DMS114 treated with DMSO at 0.1 percent for 48 hours (cell line): ENCODE measurements around the gene PDE10A.

Source experiments
- DNase-seq: peaks from one replicate; lab custom pipeline; 2025; ENCODE audit not compliant: unreplicated experiment; lab: John Stamatoyannopoulos, UW

PDE10A gene

GRCh38 chr6:165656581-165657324 is 6.3 kb downstream of the PDE10A start:
- DNase-seq, result no peak

GRCh38 chr6:165655191-165655590 is 7.8 kb downstream of the PDE10A start:
- no peak for DNase-seq

GRCh38 chr6:165654144-165654543 is 8.9 kb downstream of the PDE10A start:
- DNase-seq, result no peak

- no peak for DNase-seq
Observed at GRCh38 chr6:165653607-165654006, 9.4 kb downstream of the PDE10A start.

GRCh38 chr6:165653196-165653595 is 9.8 kb downstream of the PDE10A start:
- no peak for DNase-seq

GRCh38 chr6:165652766-165653165 is 10.3 kb downstream of the PDE10A start:
- DNase-seq, result no peak

- DNase-seq, result no peak
Observed at GRCh38 chr6:165649166-165650137, 13.6 kb downstream of the PDE10A start.

GRCh38 chr6:165647041-165647440 is 16.0 kb downstream of the PDE10A start:
- no peak for DNase-seq

- DNase-seq, result no peak
Observed at GRCh38 chr6:165645919-165646318, 17.1 kb downstream of the PDE10A start.

DNA sequence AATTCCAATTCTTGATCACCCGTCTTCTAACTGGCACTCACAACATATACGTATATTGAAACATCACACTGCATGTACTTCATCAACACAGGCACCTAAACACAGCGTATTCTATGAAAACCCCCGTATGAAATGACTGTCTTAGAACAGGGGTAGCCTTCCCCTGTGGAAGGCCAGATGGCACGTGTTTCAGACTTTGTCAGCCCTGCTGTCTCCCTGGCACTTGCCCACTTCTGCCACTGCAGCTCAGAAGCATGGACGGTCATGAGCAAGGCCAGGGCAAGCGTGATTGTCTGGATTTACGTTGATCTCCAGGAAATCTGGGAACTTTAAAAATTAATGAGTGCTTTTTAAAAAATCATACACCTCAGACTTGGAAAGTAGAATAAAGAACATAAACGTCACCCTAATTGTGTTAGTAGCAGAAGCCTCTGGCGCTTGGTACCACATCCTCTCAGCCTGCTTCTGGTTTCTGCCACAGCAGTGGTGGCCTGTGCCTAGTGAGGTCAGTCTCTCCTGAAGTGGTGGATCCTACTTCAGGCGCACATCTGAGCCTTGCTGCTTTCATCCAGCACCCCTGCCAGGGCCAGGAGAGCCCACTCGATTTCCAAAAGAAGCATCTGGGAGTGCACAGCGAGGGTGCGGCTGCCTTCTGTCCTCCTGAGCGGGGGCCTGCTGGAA is 18.3 kb downstream of the PDE10A start:
- no peak for DNase-seq

DNA sequence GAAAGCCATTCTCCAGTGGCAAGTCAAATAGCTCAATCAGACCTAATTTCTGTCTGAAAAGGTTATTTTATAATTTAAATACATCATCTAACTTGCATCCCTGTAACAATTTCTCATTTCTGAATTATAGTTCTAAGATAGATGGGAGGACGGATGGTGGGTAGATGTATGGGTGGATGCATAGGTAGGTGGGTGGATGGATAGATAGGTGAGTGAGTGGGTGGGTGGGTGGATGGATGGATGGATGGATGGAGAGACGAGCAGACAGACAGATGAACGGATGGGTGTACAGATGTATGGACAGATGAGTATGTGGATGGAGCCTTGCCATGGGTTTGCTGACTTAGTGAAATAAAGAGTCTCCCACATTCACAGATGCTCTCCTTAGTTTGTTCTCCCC is 20.0 kb downstream of the PDE10A start:
- no peak for DNase-seq

DNA sequence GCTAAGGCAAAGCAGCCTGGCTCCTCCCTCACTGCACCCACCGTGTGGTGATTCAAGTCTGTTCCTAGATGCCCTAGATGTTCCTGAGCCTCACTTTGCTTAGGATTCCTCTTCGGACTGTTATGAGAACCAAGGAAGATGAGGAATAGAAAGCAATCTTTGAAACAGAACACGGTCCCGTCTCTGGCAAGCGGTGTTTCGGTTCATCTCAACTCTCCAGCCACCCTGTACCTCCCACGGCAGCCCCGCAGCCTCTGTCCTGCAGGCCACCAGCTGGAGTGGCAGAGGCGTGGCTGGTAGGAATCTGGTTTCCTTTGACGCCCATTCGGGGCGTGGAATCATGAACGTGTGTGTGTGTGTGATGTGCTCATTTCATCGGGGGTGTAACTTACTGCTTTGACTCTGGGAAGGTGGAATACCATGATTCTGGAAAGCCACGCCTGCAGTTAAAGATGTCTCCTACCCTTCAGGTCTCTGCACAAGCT is 21.3 kb downstream of the PDE10A start:
- no peak for DNase-seq

- no peak for DNase-seq
Observed at GRCh38 chr6:165640806-165641205, 22.2 kb downstream of the PDE10A start.

GRCh38 chr6:165638530-165638929 is 24.5 kb downstream of the PDE10A start:
- DNase-seq, result no peak

DNA sequence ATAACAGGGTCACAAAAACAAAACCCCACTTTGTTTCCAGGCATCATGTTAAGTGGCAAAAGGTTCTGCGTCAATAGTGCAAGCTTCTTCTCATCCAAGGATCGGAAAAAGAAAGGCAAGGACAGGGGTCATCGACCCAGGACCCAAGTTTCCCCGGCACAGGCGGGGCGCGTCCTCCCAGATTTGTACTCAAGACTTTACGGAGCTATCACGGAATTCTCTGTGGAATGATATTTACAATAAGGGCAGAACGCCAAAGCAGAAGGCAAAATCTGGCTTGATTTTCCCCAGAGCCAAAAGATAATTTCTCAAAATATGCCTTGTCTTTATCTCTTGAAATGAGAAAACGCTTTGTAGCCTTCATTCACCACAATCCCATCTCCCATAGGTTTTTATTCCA is 25.5 kb downstream of the PDE10A start:
- DNase-seq, result no peak

GRCh38 chr6:165636402-165637048 is 26.5 kb downstream of the PDE10A start:
- DNase-seq, result no peak

DNA sequence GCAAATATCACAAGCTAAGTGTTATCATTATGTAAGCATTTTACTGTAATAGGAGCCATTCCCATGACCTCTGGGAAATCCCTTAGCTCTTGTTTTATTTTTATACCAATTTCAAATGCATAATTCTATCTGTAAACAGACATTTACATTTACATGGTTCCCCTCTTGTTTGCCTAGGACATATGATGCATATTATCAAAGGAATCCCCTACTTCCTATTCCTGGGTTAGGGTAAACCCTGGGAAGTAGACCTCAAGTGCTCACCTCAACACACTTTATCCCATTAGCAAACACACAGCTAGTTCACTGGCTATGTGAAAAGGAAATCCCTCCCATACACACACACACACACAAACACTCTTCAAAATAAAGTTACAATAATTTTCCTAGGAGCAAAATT is 27.1 kb downstream of the PDE10A start:
- DNase-seq, result no peak

DNA sequence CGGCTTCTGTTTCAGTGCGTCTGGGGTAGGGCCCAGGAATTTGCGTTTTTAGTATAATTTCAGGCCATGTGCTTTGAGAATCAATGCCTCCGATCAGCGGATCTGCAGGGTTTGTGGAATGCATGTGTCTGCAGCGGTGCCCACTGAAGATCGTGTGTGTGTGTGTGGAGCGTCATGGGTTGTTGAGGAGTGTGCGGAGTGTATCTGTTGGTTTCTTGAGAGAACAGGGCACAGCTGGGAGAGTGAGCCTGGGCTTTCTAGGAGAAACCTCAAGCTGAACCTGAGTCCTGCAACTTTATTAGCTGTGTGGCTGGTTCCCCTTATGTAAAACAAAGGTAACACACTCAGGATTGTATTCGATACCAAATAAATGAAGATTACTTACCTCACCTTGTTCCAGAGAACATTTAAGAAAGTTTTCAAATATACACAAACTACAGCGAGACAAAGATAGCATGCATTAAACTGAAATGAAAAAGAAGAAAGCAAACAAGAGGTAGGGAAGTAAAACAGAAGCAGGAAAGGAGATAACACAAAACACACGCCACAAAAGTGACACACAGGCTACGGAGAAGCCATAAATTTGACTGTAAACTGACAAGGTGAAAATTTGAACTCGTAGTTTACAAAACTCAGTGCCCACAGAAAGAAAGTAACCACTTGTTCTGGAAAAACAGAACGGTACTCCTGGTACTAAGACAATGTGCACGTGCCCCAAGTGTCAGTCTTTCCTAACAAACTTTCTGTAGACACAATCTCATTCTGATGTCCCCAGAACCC is 28.8 kb downstream of the PDE10A start:
- no peak for DNase-seq

GRCh38 chr6:165632194-165632593 is 30.8 kb downstream of the PDE10A start:
- DNase-seq, result no peak

- no peak for DNase-seq
Observed at GRCh38 chr6:165630544-165630953, 32.5 kb downstream of the PDE10A start.
